ENCODE measurements around the gene GLT8D1. TPM values are rescaled to one million over a fixed set of nuclear protein-coding genes. Genes with fewer than 3 reads are reported as not detected.

Gene GLT8D1
- total and polyA plus RNA-seq, 2 of the 4 experiments (the other 2 are of a cell fraction) = 87.8 to 124 TPM

GRCh38 chr3:52714335-52715302 is 9.0 kb upstream of the GLT8D1 start:
- no peak overlapping the region for H3K56ac ChIP-seq (ENCODE audit: extremely low read depth, insufficient read depth, low read length)
- H4K20me1 ChIP-seq (ENCODE audit: insufficient read depth, low read length) = no peaks in the 10 kb centered on the region
- no peak overlapping the region for H3K14ac ChIP-seq (replicated peaks; ENCODE audit: low read depth, low read length)
- no peak overlapping the region for H4K5ac ChIP-seq (ENCODE audit: low read depth, low read length)
- H3K4me1 ChIP-seq (ENCODE audit: control insufficient read depth, insufficient read depth, low read length) = no peaks in the 10 kb centered on the region
- H3K9me3 ChIP-seq (ENCODE audit: control insufficient read depth, insufficient read depth, low read length) = no peaks in the 10 kb centered on the region
- H3K4ac ChIP-seq (ENCODE audit: low read depth, low read length) = no peak overlapping the region
- peaks cover 8% of the 10 kb centered on the region for H3K36me3 ChIP-seq (ENCODE audit: control insufficient read depth, insufficient read depth, low read length)
- H3K4me3 ChIP-seq (ENCODE audit: insufficient read depth, low read depth, low read length) = no peak overlapping the region
- H3K23ac ChIP-seq (ENCODE audit: low read depth, low read length) = no peak overlapping the region
- H2AK5ac ChIP-seq (ENCODE audit: low read depth, low read length) = no peak overlapping the region
- no peak overlapping the region for H2AFZ ChIP-seq (replicated peaks; ENCODE audit: low read length, poor library complexity)
- no peak overlapping the region for H4K8ac ChIP-seq (ENCODE audit: low read depth in 2 of 2, low read length in 2 of 2)
- POLR2A ChIA-PET (ENCODE audit: unreplicated experiment) = no interaction called here
- no peak overlapping the region for H4K91ac ChIP-seq (ENCODE audit: insufficient read depth, low read depth, low read length)
- H2BK5ac ChIP-seq (ENCODE audit: low read depth, low read length, poor library complexity, severe bottlenecking) = no peak overlapping the region
- in situ Hi-C loops (cut with MboI; ENCODE audit: low sequenced_read_pairs) = no loop called here
- no peak overlapping the region for H3K9ac ChIP-seq (ENCODE audit: low read depth, low read length)
- no peak overlapping the region for H3K18ac ChIP-seq (ENCODE audit: low read depth, low read length)
- H2BK120ac ChIP-seq (ENCODE audit: low read depth, low read length) = no peak overlapping the region
- dilution Hi-C loops (cut with HindIII; ENCODE audit: low sequenced_read_pairs, unreplicated experiment) = no loop called here
- TF ChIP-seq RFX5 (IDR thresholded peaks at IDR 0.05; ENCODE audit: low read depth, low read length) = no peak
- TF ChIP-seq RCOR1 (IDR thresholded peaks at IDR 0.05; ENCODE audit: insufficient replicate concordance, low read length) = no peak
- WGBS, 2 experiments (ENCODE audit: extremely low coverage in 2 of 2, insufficient read length in 1 of 2) = 56% methylated on average over 5 of the region's 39 CpGs; no CpG with 5 or more reads in 1 of the 2 experiments
- intact Hi-C loops (cut with micrococcal nuclease) = no loop called here
- no peak overlapping the region for H3K4me2 ChIP-seq (ENCODE audit: low read depth, low read length)
- ATAC-seq (ENCODE audit: low read depth) (peak; percentile 27), DNase-seq (no peak)
- H3K27me3 ChIP-seq (ENCODE audit: control insufficient read depth, insufficient read depth, low read length) = no peaks in the 10 kb centered on the region
- H3K79me1 ChIP-seq (ENCODE audit: low read depth in 1 of 2, low read length in 2 of 2) = peaks cover 0 to 6% of the 10 kb centered on the region in 2 experiments; a peak in 1 of 4 replicates
- no peak overlapping the region for H2BK20ac ChIP-seq (ENCODE audit: low read depth, low read length)
- CTCF ChIA-PET = no interaction called here
- H2AK9ac ChIP-seq (replicated peaks; ENCODE audit: low read depth, low read length, poor library complexity) = no peak overlapping the region
- no peak overlapping the region for H2BK15ac ChIP-seq (ENCODE audit: low read depth, low read length)
- no TSS peak for BruUV-seq (replicated peaks)
- 0 out of 2 replicates have a peak, but pooled peaks cover 4% of the 10 kb centered on the region for H3K9me1 ChIP-seq (ENCODE audit: insufficient read depth, low read length)
- no peak overlapping the region for H3K27ac ChIP-seq (ENCODE audit: insufficient read depth, low read length)

Measured in IMR-90 (cell line).